ENCODE measurements around the gene TNRC6B.
"Not testable (repeated sequence)": the region's sequence is repeated elsewhere in the genome, so short reads cannot be mapped to it uniquely, and the experiment has no call there.

TNRC6B gene

GRCh38 chr22:40177738-40178416 lies at the start of gene TNRC6B:
TNRC6B (plus strand) TSS chr22:40177925; CDS start chr22:40178136, 211 bp downstream.
- DNase-seq (ENCODE audit: low spot score): peak; percentile 92

- no peak for DNase-seq (ENCODE audit: low spot score)
Observed at GRCh38 chr22:40128989-40129388, 48.7 kb upstream of the TNRC6B start.

- DNase-seq (ENCODE audit: low spot score): no peak
Observed at GRCh38 chr22:40137132-40137531, 40.6 kb upstream of the TNRC6B start.

GRCh38 chr22:40138866-40139265 lies 38.9 kb upstream of the TNRC6B start:
- DNase-seq (ENCODE audit: low spot score): no peak

- no peak for DNase-seq (ENCODE audit: low spot score)
Observed at GRCh38 chr22:40147388-40148176, 30.1 kb upstream of the TNRC6B start.

GRCh38 chr22:40153192-40153591 lies 24.5 kb upstream of the TNRC6B start:
- DNase-seq (ENCODE audit: low spot score): no peak

- no peak for DNase-seq (ENCODE audit: low spot score)
Observed at GRCh38 chr22:40153705-40154104, 24.0 kb upstream of the TNRC6B start.

- no peak for DNase-seq (ENCODE audit: low spot score)
Observed at GRCh38 chr22:40156001-40156516, 21.7 kb upstream of the TNRC6B start.

GRCh38 chr22:40156682-40157081 lies 21.0 kb upstream of the TNRC6B start:
- DNase-seq (ENCODE audit: low spot score): not testable (repeated sequence)

- no peak for DNase-seq (ENCODE audit: low spot score)
Observed at GRCh38 chr22:40157330-40157945, 20.3 kb upstream of the TNRC6B start.

GRCh38 chr22:40161194-40161593 lies 16.5 kb upstream of the TNRC6B start:
- no peak for DNase-seq (ENCODE audit: low spot score)

- not testable (repeated sequence) for DNase-seq (ENCODE audit: low spot score)
Observed at GRCh38 chr22:40165537-40165936, 12.2 kb upstream of the TNRC6B start.

- no peak for DNase-seq (ENCODE audit: low spot score)
Observed at GRCh38 chr22:40175611-40176244, 2.0 kb upstream of the TNRC6B start.

- DNase-seq (ENCODE audit: low spot score): peak; percentile 77
Observed at GRCh38 chr22:40176921-40177737, 596 bp upstream of the TNRC6B start.

GRCh38 chr22:40178417-40179409 lies 988 bp downstream of the TNRC6B start:
- peak; percentile 34 for DNase-seq (ENCODE audit: low spot score)

- DNase-seq (ENCODE audit: low spot score): no peak
Observed at GRCh38 chr22:40179526-40179925, 1.8 kb downstream of the TNRC6B start.

GRCh38 chr22:40180403-40180802 lies 2.7 kb downstream of the TNRC6B start:
- DNase-seq (ENCODE audit: low spot score): no peak

- DNase-seq (ENCODE audit: low spot score): no peak
Observed at GRCh38 chr22:40181323-40181722, 3.6 kb downstream of the TNRC6B start.

GRCh38 chr22:40182231-40182835 lies 4.6 kb downstream of the TNRC6B start:
- DNase-seq (ENCODE audit: low spot score): no peak

Measured in CD4-positive, alpha-beta T cell treated with Interleukin-6 at 100 ng/mL for 8 hours (primary cell).